OCI-LY7 (cell line): Measurements from ENCODE around the gene C10orf62. TPM values are rescaled to one million over a fixed set of nuclear protein-coding genes. Genes with fewer than 3 reads are reported as not detected.

Source experiments
- BruUV-seq: library from RNA; stranded (reverse); fragments of 400-500 nt; replicated peaks from 2 replicates; lab custom pipeline; 2021; lab: Mats Ljungman, UMichigan
- CTCF ChIA-PET: fragments of 300-600 bp; sonication (Branson Sonifier 250); formaldehyde crosslinking; loops from one replicate; lab custom pipeline; 2022; ENCODE audit warnings: antibody characterized with exemption; ENCODE audit not compliant: unreplicated experiment; lab: Charles Lee
- POLR2A ChIA-PET: fragments of 300-600 bp; sonication (Branson Sonifier 250); formaldehyde crosslinking; loops from one replicate; lab custom pipeline; 2022; ENCODE audit warnings: antibody characterized with exemption; lab: Charles Lee
- DNase-seq: peaks from one replicate; pipeline ENCODE4 v3.0.0-alpha.2; 2015; ENCODE audit warnings: low spot score
- H2AFZ ChIP-seq: fragments of 200-600 bp; sonication (generic), shearing (Covaris generic); 2 replicates; pipeline ENCODE4 v1.6.1; 2014; ENCODE audit warnings: mild to moderate bottlenecking, antibody characterized with exemption, low read length, moderate library complexity
- H3K27ac ChIP-seq: fragments of 200-600 bp; sonication (generic); 2 replicates; pipeline ENCODE4 v1.5.1; 2014; ENCODE audit warnings: mixed run types, low read depth, mild to moderate bottlenecking, moderate library complexity, low read length, inconsistent platforms; ENCODE audit not compliant: poor library complexity, severe bottlenecking
- H3K36me3 ChIP-seq: fragments of 200-600 bp; sonication (generic); 2 replicates; pipeline ENCODE4 v1.6.1; 2014; ENCODE audit warnings: mild to moderate bottlenecking, antibody characterized with exemption, low read length, moderate library complexity, mixed read lengths; ENCODE audit not compliant: insufficient read depth
- H3K4me1 ChIP-seq: fragments of 200-600 bp; sonication (generic); 2 replicates; pipeline ENCODE4 v1.5.1; 2014; ENCODE audit warnings: mild to moderate bottlenecking, low read length; ENCODE audit not compliant: insufficient read depth, poor library complexity, severe bottlenecking
- H3K4me2 ChIP-seq: fragments of 200-600 bp; sonication (generic); 2 replicates; pipeline ENCODE4 v1.6.1; 2014; ENCODE audit warnings: mild to moderate bottlenecking, low read length
- H3K4me3 ChIP-seq: fragments of 200-600 bp; sonication (generic); 2 replicates; pipeline ENCODE4 v1.5.1; 2014; ENCODE audit warnings: mild to moderate bottlenecking, low read depth, low read length; ENCODE audit not compliant: poor library complexity, severe bottlenecking
- H3K79me2 ChIP-seq: fragments of 200-600 bp; sonication (generic); 2 replicates; pipeline ENCODE4 v1.6.1; 2016; ENCODE audit warnings: low read depth, mild to moderate bottlenecking, low read length, moderate library complexity, mixed read lengths; ENCODE audit not compliant: insufficient read depth
- H3K9me2 ChIP-seq: fragments of 200-600 bp; sonication (generic); 2 replicates; pipeline ENCODE4 v1.6.1; 2016; ENCODE audit warnings: mild to moderate bottlenecking, low read length, mixed read lengths; ENCODE audit not compliant: insufficient read depth
- H3K9me3 ChIP-seq: fragments of 200-600 bp; sonication (generic); 2 replicates; pipeline ENCODE4 v1.6.1; 2014; ENCODE audit warnings: mild to moderate bottlenecking, mixed run types, low read length, mixed read lengths
- H4K20me1 ChIP-seq: fragments of 200-600 bp; sonication (generic); 2 replicates; pipeline ENCODE4 v1.6.1; 2014; ENCODE audit warnings: mild to moderate bottlenecking, antibody characterized with exemption, low read length, moderate library complexity, mixed read lengths; ENCODE audit not compliant: insufficient read depth
- EZH2phosphoT487 ChIP-seq: fragments of 200-600 bp; sonication (generic); IDR thresholded peaks from 2 replicates; pipeline ENCODE4 v1.6.1; 2018; ENCODE audit warnings: low read depth, borderline replicate concordance, mild to moderate bottlenecking, mixed run types, antibody characterized with exemption, low read length, moderate library complexity, mixed read lengths
- intact Hi-C: fragments of 100-400 bp; cut with micrococcal nuclease; formaldehyde crosslinking; loops from one replicate; pipeline ENCODE4 v1.10.0; 2022; ENCODE audit not compliant: unreplicated experiment
- total RNA-seq, 2 experiments: library from RNA; depleted of rRNA in 1 of 2; stranded (reverse); fragments of >200 nt in 1 of 2; shearing (Covaris generic) in 1 of 2; gene quantifications; 2 replicates each; pipeline ENCODE4 v1.2.3, GENCODE V29; 2014 to 2022
- TF ChIP-seq, protein P1 (sequence below): fragments of 200-600 bp; sonication (generic); conservative IDR thresholded peaks from 2 replicates; pipeline ENCODE4 v1.5.1; 2014; ENCODE audit warnings: mild to moderate bottlenecking, antibody characterized with exemption, low read length, moderate library complexity, mixed read lengths

The C10orf62 gene
- total RNA-seq, 2 experiments from 2014 or later, result not detected

DNA sequence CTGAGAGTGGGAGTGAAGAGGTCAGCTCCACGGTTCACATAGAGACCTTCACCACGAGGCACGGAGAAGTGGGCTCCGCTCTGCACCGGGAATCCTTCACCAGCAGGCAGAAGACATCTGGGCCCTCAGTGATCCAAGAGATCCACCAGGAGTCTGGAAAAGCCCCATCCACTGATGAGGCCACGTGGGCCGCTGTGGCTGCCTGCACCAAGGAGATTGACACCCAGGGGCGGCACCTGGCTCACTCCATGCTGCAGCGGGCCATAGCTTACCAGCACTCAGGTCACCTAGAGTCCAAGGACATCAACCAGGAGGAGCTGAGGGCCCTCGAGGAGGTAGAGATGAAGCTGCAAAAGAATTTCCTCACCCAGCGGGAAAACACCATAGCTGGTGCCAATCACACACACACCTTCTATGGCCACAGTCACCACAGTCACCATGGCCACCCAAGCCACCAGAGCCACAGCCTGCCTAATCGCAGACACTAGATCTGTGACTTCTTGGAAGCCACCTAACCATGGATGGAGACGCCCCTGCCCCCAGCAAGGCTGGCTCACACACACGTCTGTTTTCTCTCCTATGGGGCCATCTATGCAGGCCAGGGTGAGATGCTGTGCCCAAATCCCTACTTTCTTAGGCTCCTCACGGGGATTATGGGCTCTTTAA is 694 bp downstream of the C10orf62 start:
- Histone ChIP-seq H4K20me1 (no peaks in the 10 kb centered on the region), H3K4me2 (no peak overlapping the region), H2AFZ (no peak overlapping the region), H3K36me3 (no peaks in the 10 kb centered on the region), H3K79me2 (no peaks in the 10 kb centered on the region), H3K9me3 (no peaks in the 10 kb centered on the region), H3K4me1 (peaks cover 15% of the 10 kb centered on the region), H3K27ac (no peak overlapping the region), H3K9me2 (no peaks in the 10 kb centered on the region), H3K4me3 (no peak overlapping the region)
- ChIA-PET POLR2A (interaction anchor here (0.6 kb wide), 1 partner anchor 48 kb away, joined by 5 read pairs; no protein-coding TSS in a partner anchor), CTCF (interaction anchor here (1.1 kb wide), 1 partner anchor 22 kb away, joined by 4 read pairs; no protein-coding TSS in a partner anchor)
- BruUV-seq, result no TSS peak
- TF ChIP-seq, protein P1, sequence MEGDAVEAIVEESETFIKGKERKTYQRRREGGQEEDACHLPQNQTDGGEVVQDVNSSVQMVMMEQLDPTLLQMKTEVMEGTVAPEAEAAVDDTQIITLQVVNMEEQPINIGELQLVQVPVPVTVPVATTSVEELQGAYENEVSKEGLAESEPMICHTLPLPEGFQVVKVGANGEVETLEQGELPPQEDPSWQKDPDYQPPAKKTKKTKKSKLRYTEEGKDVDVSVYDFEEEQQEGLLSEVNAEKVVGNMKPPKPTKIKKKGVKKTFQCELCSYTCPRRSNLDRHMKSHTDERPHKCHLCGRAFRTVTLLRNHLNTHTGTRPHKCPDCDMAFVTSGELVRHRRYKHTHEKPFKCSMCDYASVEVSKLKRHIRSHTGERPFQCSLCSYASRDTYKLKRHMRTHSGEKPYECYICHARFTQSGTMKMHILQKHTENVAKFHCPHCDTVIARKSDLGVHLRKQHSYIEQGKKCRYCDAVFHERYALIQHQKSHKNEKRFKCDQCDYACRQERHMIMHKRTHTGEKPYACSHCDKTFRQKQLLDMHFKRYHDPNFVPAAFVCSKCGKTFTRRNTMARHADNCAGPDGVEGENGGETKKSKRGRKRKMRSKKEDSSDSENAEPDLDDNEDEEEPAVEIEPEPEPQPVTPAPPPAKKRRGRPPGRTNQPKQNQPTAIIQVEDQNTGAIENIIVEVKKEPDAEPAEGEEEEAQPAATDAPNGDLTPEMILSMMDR, result no peak
- TF ChIP-seq EZH2phosphoT487, result no peak
- no peak for DNase-seq
- intact Hi-C loops, result no loop called here

DNA sequence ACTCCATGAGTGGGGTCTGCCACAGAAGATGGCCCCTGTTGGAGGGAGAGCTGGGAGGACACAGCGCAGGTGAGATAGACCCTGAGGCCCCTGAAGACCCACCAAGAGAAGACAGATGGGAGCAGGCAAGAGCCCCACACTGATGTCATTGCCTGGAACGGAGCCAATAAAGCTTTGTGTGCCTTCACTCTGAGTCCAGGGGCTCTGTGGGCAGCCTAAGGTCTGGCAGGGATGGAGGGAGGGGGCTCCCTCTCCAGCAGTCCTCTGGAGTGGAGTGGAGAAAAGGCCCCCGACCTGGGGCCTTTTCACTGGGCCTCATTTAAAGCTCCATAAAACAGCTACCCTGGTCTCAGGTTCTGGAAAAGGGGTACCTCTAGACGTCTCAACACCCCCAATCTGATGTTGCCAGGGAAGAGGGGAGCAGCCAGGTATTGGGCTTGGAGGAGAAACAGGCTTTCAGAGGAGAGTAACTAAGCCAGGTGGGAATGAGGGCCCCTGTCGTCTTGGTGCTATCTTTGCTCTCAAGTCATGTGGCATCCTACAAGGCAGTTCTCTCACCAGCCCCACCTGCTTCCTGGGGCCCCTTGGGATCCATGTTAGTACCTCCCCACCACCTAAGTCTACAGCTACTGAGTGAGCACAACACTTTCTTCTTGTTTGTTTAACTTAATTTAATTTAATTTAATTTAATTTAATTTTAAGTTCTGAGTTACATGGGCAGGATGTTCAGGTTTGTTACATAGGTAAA is 1.4 kb downstream of the C10orf62 start:
- Histone ChIP-seq H2AFZ (0 out of 2 replicates have a peak overlapping the region, but pooled peaks have one; percentile 5), H3K4me2 (no peak overlapping the region), H3K4me1 (peaks cover 15% of the 10 kb centered on the region), H3K4me3 (no peak overlapping the region), H3K9me3 (no peaks in the 10 kb centered on the region), H3K27ac (no peak overlapping the region), H3K79me2 (no peaks in the 10 kb centered on the region), H3K36me3 (no peaks in the 10 kb centered on the region), H3K9me2 (no peaks in the 10 kb centered on the region), H4K20me1 (no peaks in the 10 kb centered on the region)
- no TSS peak for BruUV-seq
- TF ChIP-seq, protein P1, result no peak
- no peak for TF ChIP-seq EZH2phosphoT487
- CTCF ChIA-PET, result interaction anchor here (1.1 kb wide), 1 partner anchor 21 kb away, joined by 4 read pairs; no protein-coding TSS in a partner anchor
- POLR2A ChIA-PET, result interaction anchor here (0.7 kb wide), 1 partner anchor 14 kb away, joined by 4 read pairs; no protein-coding TSS in a partner anchor
- intact Hi-C loops, result no loop called here
- peak; percentile 51 for DNase-seq
